Hepatocyte (in vitro differentiated cells): ENCODE data around the gene CACNA1C. TPM values are rescaled to one million over a fixed set of nuclear protein-coding genes. Genes with fewer than 3 reads are reported as not detected.

Source experiments
- DNase-seq: peaks from one replicate; pipeline ENCODE4 v3.0.0-alpha.2; 2016; ENCODE audit warnings: low spot score
- H2AFZ ChIP-seq: fragments of 200-600 bp; sonication (generic); 2 replicates; pipeline ENCODE4 v1.6.0; 2016; ENCODE audit warnings: antibody characterized with exemption, mild to moderate bottlenecking
- H3K27ac ChIP-seq: fragments of 200-600 bp; sonication (generic); 2 replicates; pipeline ENCODE4 v1.5.1; 2016; ENCODE audit warnings: mild to moderate bottlenecking
- H3K27me3 ChIP-seq: fragments of 200-600 bp; sonication (generic); 2 replicates; pipeline ENCODE4 v1.6.1; 2016
- H3K36me3 ChIP-seq: fragments of 200-600 bp; sonication (generic); replicated peaks from 2 replicates; pipeline ENCODE4 v1.5.1; 2016; ENCODE audit warnings: low read depth; ENCODE audit not compliant: insufficient read depth
- H3K4me1 ChIP-seq: fragments of 200-600 bp; sonication (generic); 2 replicates; pipeline ENCODE4 v1.5.1; 2016; ENCODE audit warnings: mild to moderate bottlenecking, moderate library complexity; ENCODE audit not compliant: insufficient read depth
- H3K4me2 ChIP-seq: fragments of 200-600 bp; sonication (generic); 2 replicates; pipeline ENCODE4 v1.6.0; 2016
- H3K4me3 ChIP-seq: fragments of 200-600 bp; sonication (generic); 2 replicates; pipeline ENCODE4 v1.5.1; 2016; ENCODE audit warnings: mild to moderate bottlenecking
- H3K79me2 ChIP-seq: fragments of 200-600 bp; sonication (generic); 2 replicates; pipeline ENCODE4 v1.6.0; 2017; ENCODE audit warnings: mild to moderate bottlenecking
- H3K9me2 ChIP-seq: fragments of 200-600 bp; sonication (generic); replicated peaks from 2 replicates; pipeline ENCODE4 v1.6.0; 2017; ENCODE audit warnings: mild to moderate bottlenecking; ENCODE audit not compliant: insufficient read depth
- H3K9me3 ChIP-seq: fragments of 200-600 bp; sonication (generic); 2 replicates; pipeline ENCODE4 v1.5.1; 2016; ENCODE audit warnings: low read depth, mild to moderate bottlenecking
- H4K20me1 ChIP-seq: fragments of 200-600 bp; sonication (generic); 2 replicates; pipeline ENCODE4 v1.6.0; 2016; ENCODE audit warnings: mild to moderate bottlenecking; ENCODE audit not compliant: insufficient read depth, poor library complexity, severe bottlenecking
- EZH2 ChIP-seq: fragments of 200-600 bp; sonication (generic); IDR thresholded peaks from 2 replicates; pipeline ENCODE4 v1.6.1; 2016; ENCODE audit warnings: antibody characterized with exemption, mild to moderate bottlenecking, borderline replicate concordance
- EZH2phosphoT487 ChIP-seq: fragments of 200-600 bp; sonication (generic); IDR thresholded peaks from one replicate; pipeline ENCODE4 v1.6.1; 2018; ENCODE audit warnings: antibody characterized with exemption, mild to moderate bottlenecking, low read depth, moderate library complexity; ENCODE audit not compliant: unreplicated experiment, severe bottlenecking
- WGBS: methylation state at CpG from one replicate; pipeline ENCODE4 v1.1.6; 2016; ENCODE audit warnings: low lambda C conversion rate; ENCODE audit errors: missing lambda C conversion rate; 5-methylcytosine and 5-hydroxymethylcytosine counted together
- polyA plus RNA-seq: library from polyadenylated mRNA; unstranded; fragments of >200 nt; fragmentation: Nextera tagmentation; extraction: Ambion mirVana; gene quantifications from 2 replicates; pipeline ENCODE4 v1.2.1, GENCODE V29; 2016
- total RNA-seq: library from RNA; depleted of rRNA; stranded (reverse); fragments of >200 nt; gene quantifications from 2 replicates; pipeline ENCODE4 v1.2.3, GENCODE V29; 2014
- TF ChIP-seq, protein P1 (sequence below): fragments of 200-600 bp; sonication (generic); IDR thresholded peaks from 2 replicates; pipeline ENCODE4 v1.5.1; 2016; ENCODE audit warnings: antibody characterized with exemption, mild to moderate bottlenecking; ENCODE audit not compliant: poor library complexity

CACNA1C gene
- total and polyA plus RNA-seq, 2 experiments from 2014 or later: 3.2 to 4.0 TPM

DNA sequence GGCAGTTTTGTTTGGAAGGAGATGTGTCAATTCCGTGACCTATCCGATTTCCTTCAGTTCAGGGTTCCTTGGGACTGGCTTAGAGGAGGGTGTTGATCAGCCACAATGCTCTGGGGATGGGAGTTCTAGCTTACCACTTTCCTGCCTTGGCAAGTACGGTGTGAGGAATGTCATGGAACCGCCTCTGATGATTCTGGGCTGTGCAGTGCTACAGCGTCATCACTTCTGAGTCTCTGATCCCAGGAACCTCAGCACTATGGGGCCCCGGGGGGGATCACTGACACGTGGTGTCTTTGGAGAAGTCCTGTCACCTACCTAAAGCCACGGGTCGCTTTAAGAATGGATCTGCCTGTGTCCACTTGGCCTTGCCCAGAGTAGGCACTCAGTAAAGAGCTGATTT, 470.5 kb downstream of the CACNA1C start:
- no peak overlapping the region for H2AFZ ChIP-seq
- 90% methylated on average over 9 of the region's 9 CpGs for WGBS
- H3K36me3 ChIP-seq: no peaks in the 10 kb centered on the region
- no peaks in the 10 kb centered on the region for H3K9me2 ChIP-seq
- H3K9me3 ChIP-seq: no peaks in the 10 kb centered on the region
- no peaks in the 10 kb centered on the region for H3K27me3 ChIP-seq
- TF ChIP-seq EZH2phosphoT487 (no peak), EZH2 (no peak)
- TF ChIP-seq, protein P1, sequence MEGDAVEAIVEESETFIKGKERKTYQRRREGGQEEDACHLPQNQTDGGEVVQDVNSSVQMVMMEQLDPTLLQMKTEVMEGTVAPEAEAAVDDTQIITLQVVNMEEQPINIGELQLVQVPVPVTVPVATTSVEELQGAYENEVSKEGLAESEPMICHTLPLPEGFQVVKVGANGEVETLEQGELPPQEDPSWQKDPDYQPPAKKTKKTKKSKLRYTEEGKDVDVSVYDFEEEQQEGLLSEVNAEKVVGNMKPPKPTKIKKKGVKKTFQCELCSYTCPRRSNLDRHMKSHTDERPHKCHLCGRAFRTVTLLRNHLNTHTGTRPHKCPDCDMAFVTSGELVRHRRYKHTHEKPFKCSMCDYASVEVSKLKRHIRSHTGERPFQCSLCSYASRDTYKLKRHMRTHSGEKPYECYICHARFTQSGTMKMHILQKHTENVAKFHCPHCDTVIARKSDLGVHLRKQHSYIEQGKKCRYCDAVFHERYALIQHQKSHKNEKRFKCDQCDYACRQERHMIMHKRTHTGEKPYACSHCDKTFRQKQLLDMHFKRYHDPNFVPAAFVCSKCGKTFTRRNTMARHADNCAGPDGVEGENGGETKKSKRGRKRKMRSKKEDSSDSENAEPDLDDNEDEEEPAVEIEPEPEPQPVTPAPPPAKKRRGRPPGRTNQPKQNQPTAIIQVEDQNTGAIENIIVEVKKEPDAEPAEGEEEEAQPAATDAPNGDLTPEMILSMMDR: no peak
- H4K20me1 ChIP-seq: no peaks in the 10 kb centered on the region
- H3K4me2 ChIP-seq: no peak overlapping the region
- H3K4me3 ChIP-seq: no peak overlapping the region
- no peaks in the 10 kb centered on the region for H3K4me1 ChIP-seq
- H3K79me2 ChIP-seq: no peaks in the 10 kb centered on the region
- H3K27ac ChIP-seq: no peak overlapping the region
- DNase-seq: no peak

DNA sequence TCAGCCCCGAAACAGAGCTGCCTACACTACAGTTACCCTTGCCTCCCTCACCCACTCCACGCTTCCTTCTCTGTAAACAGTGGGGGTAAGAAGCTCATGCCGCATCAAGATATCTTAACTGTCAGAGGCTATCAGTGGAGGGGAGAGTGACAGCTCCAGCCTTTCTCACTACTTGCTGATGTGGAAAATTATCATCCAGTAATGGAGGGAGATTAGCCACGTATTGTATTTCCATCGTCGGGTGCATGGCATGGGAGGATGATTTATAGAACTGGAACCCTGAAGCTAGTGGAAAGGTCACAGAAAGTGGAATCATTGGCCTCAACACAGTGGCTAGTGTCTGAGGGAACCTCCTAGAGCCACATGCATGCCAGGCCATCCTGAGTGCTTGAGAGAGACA, 471.1 kb downstream of the CACNA1C start:
- Histone ChIP-seq H3K9me2 (no peaks in the 10 kb centered on the region), H3K4me3 (no peak overlapping the region), H4K20me1 (no peaks in the 10 kb centered on the region), H3K4me2 (no peak overlapping the region), H3K36me3 (no peaks in the 10 kb centered on the region), H3K27me3 (no peaks in the 10 kb centered on the region), H2AFZ (no peak overlapping the region), H3K9me3 (no peaks in the 10 kb centered on the region), H3K4me1 (no peaks in the 10 kb centered on the region), H3K79me2 (no peaks in the 10 kb centered on the region), H3K27ac (no peak overlapping the region)
- no peak for DNase-seq
- 73% methylated on average over 6 of the region's 6 CpGs for WGBS
- TF ChIP-seq EZH2 (no peak), EZH2phosphoT487 (no peak)
- TF ChIP-seq, protein P1: no peak

DNA sequence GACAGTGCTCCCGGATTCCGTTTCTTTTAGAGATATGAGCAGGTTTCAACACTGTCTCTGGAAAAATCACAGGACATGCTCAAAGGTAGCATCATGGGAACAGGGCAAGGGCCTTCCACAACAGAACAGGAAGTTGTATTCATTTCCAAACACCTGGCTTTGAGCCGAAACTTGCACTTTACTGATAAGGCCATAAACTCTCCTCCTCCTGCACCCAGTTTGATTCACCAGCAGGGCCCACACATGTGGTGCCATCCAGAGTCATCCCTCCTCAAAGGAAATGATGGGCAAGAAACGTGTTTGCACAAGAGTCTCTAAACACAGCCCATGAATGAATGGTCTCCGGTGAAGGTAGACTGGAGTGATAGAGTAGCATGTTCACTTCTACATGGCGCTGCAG, 473.6 kb downstream of the CACNA1C start:
- no peaks in the 10 kb centered on the region for H3K36me3 ChIP-seq
- TF ChIP-seq, protein P1: no peak
- TF ChIP-seq EZH2phosphoT487 (no peak), EZH2 (no peak)
- no peaks in the 10 kb centered on the region for H4K20me1 ChIP-seq
- H3K27me3 ChIP-seq: no peaks in the 10 kb centered on the region
- no peak overlapping the region for H3K4me2 ChIP-seq
- no peak overlapping the region for H3K4me3 ChIP-seq
- no peaks in the 10 kb centered on the region for H3K9me3 ChIP-seq
- no peaks in the 10 kb centered on the region for H3K9me2 ChIP-seq
- no peaks in the 10 kb centered on the region for H3K4me1 ChIP-seq
- no peak overlapping the region for H3K27ac ChIP-seq
- DNase-seq: no peak
- H2AFZ ChIP-seq: no peak overlapping the region
- 84% methylated on average over 6 of the region's 6 CpGs for WGBS
- no peaks in the 10 kb centered on the region for H3K79me2 ChIP-seq

DNA sequence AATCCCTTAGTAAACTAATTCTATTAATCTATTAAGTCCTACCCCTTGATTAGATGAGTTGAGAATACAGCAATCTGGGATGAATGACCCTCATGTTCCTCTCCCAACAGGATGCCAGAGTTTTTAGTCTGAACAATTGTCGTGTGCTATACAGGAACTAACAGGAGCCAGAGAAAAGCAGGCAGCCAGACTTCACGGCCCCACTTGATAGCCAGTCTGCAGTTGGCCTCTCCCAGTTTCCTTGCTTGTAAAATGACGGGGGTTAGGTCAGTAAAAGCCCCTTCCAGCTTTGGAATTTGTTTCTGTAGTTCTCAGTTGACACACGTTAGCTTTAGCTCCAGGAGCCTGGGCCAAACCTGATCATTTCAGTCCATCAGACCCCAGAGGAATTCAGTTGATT, 475.2 kb downstream of the CACNA1C start:
- H3K4me1 ChIP-seq: no peaks in the 10 kb centered on the region
- no peaks in the 10 kb centered on the region for H3K27me3 ChIP-seq
- TF ChIP-seq EZH2phosphoT487 (no peak), EZH2 (no peak)
- TF ChIP-seq, protein P1: no peak
- no peak overlapping the region for H3K4me3 ChIP-seq
- no peak overlapping the region for H3K27ac ChIP-seq
- H3K4me2 ChIP-seq: no peak overlapping the region
- H3K36me3 ChIP-seq: no peaks in the 10 kb centered on the region
- no peak for DNase-seq
- no peaks in the 10 kb centered on the region for H4K20me1 ChIP-seq
- H3K9me2 ChIP-seq: no peaks in the 10 kb centered on the region
- no peaks in the 10 kb centered on the region for H3K9me3 ChIP-seq
- no peak overlapping the region for H2AFZ ChIP-seq
- H3K79me2 ChIP-seq: no peaks in the 10 kb centered on the region
- whole genome bisulfite sequencing: 44% methylated on average over 4 of the region's 4 CpGs
